GM10266 (cell line): Measurements from ENCODE around the gene TTC33.

Experiments used
- DNase-seq: peaks from one replicate; pipeline ENCODE4 v3.0.0; 2012; ENCODE audit errors: extremely low spot score
- CTCF ChIP-seq: IDR thresholded peaks from 2 replicates; pipeline ENCODE4 v1.5.1; 2012; ENCODE audit warnings: mild to moderate bottlenecking, low read depth; ENCODE audit not compliant: control insufficient read depth, insufficient read depth; ENCODE audit errors: missing control alignments

The TTC33 gene

GRCh38 chr5:40511801-40512200 lies 244.0 kb downstream of the TTC33 start:
- TF ChIP-seq CTCF: no peak
- DNase-seq: no peak

GRCh38 chr5:40507095-40507494 lies 248.7 kb downstream of the TTC33 start:
- DNase-seq: no peak
- no peak for TF ChIP-seq CTCF

- TF ChIP-seq CTCF: no peak
- DNase-seq: no peak
These were observed 250.7 kb downstream of the TTC33 start for GRCh38 chr5:40505031-40505430.

- no peak for TF ChIP-seq CTCF
- no peak for DNase-seq
These were observed 252.3 kb downstream of the TTC33 start for GRCh38 chr5:40503439-40503838.

- TF ChIP-seq CTCF: no peak
- DNase-seq: no peak
These were observed 253.0 kb downstream of the TTC33 start for GRCh38 chr5:40502736-40503135.

- DNase-seq: no peak
- TF ChIP-seq CTCF: no peak
These were observed 253.9 kb downstream of the TTC33 start for GRCh38 chr5:40501711-40502444.

GRCh38 chr5:40499518-40500273 lies 256.1 kb downstream of the TTC33 start:
- no peak for TF ChIP-seq CTCF

More at GRCh38 chr5:40499518-40500273, 256.1 kb downstream of the TTC33 start:
- no peak for DNase-seq
